Endothelial cell (in vitro differentiated cells): ENCODE results near the gene AGO4. TPM values are rescaled to one million over a fixed set of nuclear protein-coding genes. Genes with fewer than 3 reads are reported as not detected.

ENCODE experiments used
- DNase-seq: peaks from one replicate; pipeline ENCODE4 v3.0.0; 2021; ENCODE audit warnings: low spot score
- H3K27ac Mint-ChIP-seq: one replicate; pipeline ENCODE4 v1.8.0; 2021; ENCODE audit warnings: mixed read lengths, inconsistent platforms; ENCODE audit not compliant: unreplicated experiment
- H3K27me3 Mint-ChIP-seq: one replicate; pipeline ENCODE4 v1.8.0; 2021; ENCODE audit warnings: mild to moderate bottlenecking, moderate library complexity, mixed read lengths, inconsistent platforms; ENCODE audit not compliant: unreplicated experiment
- H3K36me3 Mint-ChIP-seq: one replicate; pipeline ENCODE4 v1.8.0; 2021; ENCODE audit warnings: mild to moderate bottlenecking, low read depth, mixed read lengths, inconsistent platforms; ENCODE audit not compliant: unreplicated experiment
- H3K4me1 Mint-ChIP-seq: one replicate; pipeline ENCODE4 v1.8.0; 2021; ENCODE audit warnings: mild to moderate bottlenecking, mixed read lengths, inconsistent platforms; ENCODE audit not compliant: unreplicated experiment
- H3K4me3 Mint-ChIP-seq: one replicate; pipeline ENCODE4 v1.8.0; 2021; ENCODE audit warnings: mild to moderate bottlenecking, mixed read lengths, inconsistent platforms; ENCODE audit not compliant: unreplicated experiment
- H3K9me3 Mint-ChIP-seq: one replicate; pipeline ENCODE4 v1.8.0; 2021; ENCODE audit warnings: mixed read lengths, inconsistent platforms; ENCODE audit not compliant: unreplicated experiment
- CTCF ChIP-seq: fragments of 200-600 bp; sonication (generic); IDR thresholded peaks from one replicate; pipeline ENCODE4 v1.5.0; 2021; ENCODE audit warnings: antibody characterized with exemption; ENCODE audit not compliant: unreplicated experiment
- total RNA-seq: library from RNA; stranded (reverse); fragmentation: NEBNext Ultra II Directional; extraction: Animal tissue kit (Norgen Biotek cat#: 25700); gene quantifications from one replicate; pipeline ENCODE4 v1.2.1, GENCODE V29; 2021; ENCODE audit not compliant: unreplicated experiment

AGO4 gene
- total RNA-seq, 1 donor from 2014 or later: 26.6 TPM

- peak overlapping the region; percentile 58 for H3K4me3 Mint-ChIP-seq
- peaks cover 10% of the 10 kb centered on the region for H3K4me1 Mint-ChIP-seq
- H3K9me3 Mint-ChIP-seq: no peaks in the 10 kb centered on the region
- H3K27ac Mint-ChIP-seq: peak overlapping the region; percentile 46
- DNase-seq: no peak
- H3K36me3 Mint-ChIP-seq: peaks cover 39% of the 10 kb centered on the region
- TF ChIP-seq CTCF: no peak
- no peaks in the 10 kb centered on the region for H3K27me3 Mint-ChIP-seq
These were observed 86.4 kb downstream of the AGO4 start for GRCh38 chr1:35894183-35894582.

- TF ChIP-seq CTCF: no peak
- Mint-ChIP-seq H3K27ac (peak overlapping the region; percentile 64), H3K9me3 (no peaks in the 10 kb centered on the region), H3K36me3 (peaks cover 39% of the 10 kb centered on the region), H3K4me3 (peak overlapping the region; percentile 58), H3K27me3 (no peaks in the 10 kb centered on the region), H3K4me1 (peaks cover 13% of the 10 kb centered on the region)
- DNase-seq: no peak
These were observed 86.8 kb downstream of the AGO4 start for GRCh38 chr1:35894656-35895055.

GRCh38 chr1:35899941-35900340 is 92.1 kb downstream of the AGO4 start:
- Mint-ChIP-seq H3K9me3 (no peaks in the 10 kb centered on the region), H3K4me1 (peaks cover 4% of the 10 kb centered on the region), H3K27ac (peak overlapping the region; percentile 16), H3K27me3 (no peaks in the 10 kb centered on the region), H3K36me3 (peaks cover 35% of the 10 kb centered on the region), H3K4me3 (no peak overlapping the region)
- no peak for DNase-seq
- no peak for TF ChIP-seq CTCF

- no peak for TF ChIP-seq CTCF
- no peak for DNase-seq
- Mint-ChIP-seq H3K27me3 (no peaks in the 10 kb centered on the region), H3K4me3 (no peak overlapping the region), H3K9me3 (no peaks in the 10 kb centered on the region), H3K36me3 (peaks cover 27% of the 10 kb centered on the region), H3K4me1 (peaks cover 4% of the 10 kb centered on the region), H3K27ac (no peak overlapping the region)
These were observed 93.4 kb downstream of the AGO4 start for GRCh38 chr1:35901235-35901634.

GRCh38 chr1:35902671-35903070 is 94.9 kb downstream of the AGO4 start:
- no peak for TF ChIP-seq CTCF
- Mint-ChIP-seq H3K4me1 (peaks cover 4% of the 10 kb centered on the region), H3K9me3 (no peaks in the 10 kb centered on the region), H3K4me3 (no peak overlapping the region), H3K27me3 (no peaks in the 10 kb centered on the region), H3K27ac (no peak overlapping the region), H3K36me3 (peaks cover 26% of the 10 kb centered on the region)
- DNase-seq: no peak

Other genes starting within 250 kb of the AGO4 start
- gene TFAP2E, start 234.7 kb upstream of the AGO4 start, total RNA-seq: 3.6 TPM
- 69.9 TPM for gene PSMB2, start 166.5 kb upstream of the AGO4 start, total RNA-seq
- 13.5 TPM for gene C1orf216, start 89.1 kb upstream of the AGO4 start, total RNA-seq
- 12.3 TPM for gene CLSPN, start 38.0 kb upstream of the AGO4 start, total RNA-seq
- 41.1 TPM for gene AGO1, start 75.2 kb downstream of the AGO4 start, total RNA-seq
- gene AGO3, start 123.1 kb downstream of the AGO4 start, total RNA-seq: 25.9 TPM